Ascending aorta (tissue), 2 donors: ENCODE results near the gene AP3B1. TPM values are rescaled to one million over a fixed set of nuclear protein-coding genes. Genes with fewer than 3 reads are reported as not detected.

Experiments used
- DNase-seq, 2 donors: peaks; one replicate each; pipeline ENCODE4 v3.0.0-alpha.2; 2019; ENCODE audit warnings: low spot score in 2 of 2
- H3K27ac ChIP-seq, 2 donors: fragments of 200-600 bp; sonication (generic); one replicate each; pipeline ENCODE4 v1.5.1; 2016 to 2017; ENCODE audit warnings: mild to moderate bottlenecking in 1 of 2
- H3K27me3 ChIP-seq: fragments of 200-600 bp; sonication (generic); one replicate; pipeline ENCODE4 v1.5.1; 2017
- H3K36me3 ChIP-seq, 2 donors: fragments of 200-600 bp; sonication (generic); one replicate each; pipeline ENCODE4 v1.5.1; 2016
- H3K4me1 ChIP-seq, 2 donors: fragments of 200-600 bp; sonication (generic); one replicate each; pipeline ENCODE4 v1.5.1; 2016 to 2017; ENCODE audit warnings: mild to moderate bottlenecking in 1 of 2
- H3K4me3 ChIP-seq, 2 donors: fragments of 200-600 bp; sonication (generic); one replicate each; pipeline ENCODE4 v1.5.1; 2016 to 2017; ENCODE audit warnings: mild to moderate bottlenecking in 1 of 2
- H3K9me3 ChIP-seq, 2 donors: fragments of 200-600 bp; sonication (generic); one replicate each; pipeline ENCODE4 v1.5.1; 2016
- intact Hi-C: fragments of 100-400 bp; cut with DNase I; formaldehyde crosslinking; loops from one replicate; pipeline ENCODE4 v1.15.1; 2023
- total RNA-seq: library from RNA; depleted of rRNA; stranded (reverse); fragments of >200 nt; gene quantifications from one replicate; pipeline ENCODE4 v1.1.0, GENCODE V29; 2016
- TF ChIP-seq, protein P1 (sequence below), 3 experiments: fragments of 200-600 bp in 2 of 3; fragments of 450-650 bp in 1 of 3; sonication (generic) in 2 of 3; IDR thresholded peaks; one replicate each; pipeline ENCODE4 v1.5.1; 2016 to 2019; ENCODE audit warnings: antibody characterized with exemption in 3 of 3, mild to moderate bottlenecking in 1 of 3, moderate library complexity in 1 of 3

The AP3B1 gene
- total RNA-seq, 1 donor from 2014 or later, result 37.3 TPM

DNA sequence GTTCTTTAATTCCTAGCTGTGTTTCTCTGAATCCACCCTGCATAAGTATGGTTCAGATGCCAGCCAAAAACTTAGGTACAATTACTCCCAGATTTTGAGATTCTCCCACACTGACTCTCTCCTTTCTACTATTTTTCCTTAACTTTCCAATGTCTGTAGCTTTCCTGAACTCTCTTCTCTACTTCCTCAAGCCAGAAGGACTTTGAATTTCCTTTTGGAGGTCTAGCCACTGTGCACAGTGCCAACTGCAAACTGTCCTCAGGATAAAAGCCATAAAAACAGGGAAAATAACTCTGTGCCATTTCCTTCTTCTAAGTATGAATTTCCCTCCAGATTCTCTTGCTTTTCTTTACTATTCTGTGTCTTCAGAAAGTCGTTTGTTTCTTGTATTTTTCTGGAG lies 157.2 kb downstream of the AP3B1 start:
- H3K4me3 ChIP-seq, result no peak overlapping the region
- H3K9me3 ChIP-seq, result no peaks in the 10 kb centered on the region
- no peak overlapping the region for H3K27ac ChIP-seq
- H3K27me3 ChIP-seq, result no peaks in the 10 kb centered on the region
- TF ChIP-seq, protein P1, sequence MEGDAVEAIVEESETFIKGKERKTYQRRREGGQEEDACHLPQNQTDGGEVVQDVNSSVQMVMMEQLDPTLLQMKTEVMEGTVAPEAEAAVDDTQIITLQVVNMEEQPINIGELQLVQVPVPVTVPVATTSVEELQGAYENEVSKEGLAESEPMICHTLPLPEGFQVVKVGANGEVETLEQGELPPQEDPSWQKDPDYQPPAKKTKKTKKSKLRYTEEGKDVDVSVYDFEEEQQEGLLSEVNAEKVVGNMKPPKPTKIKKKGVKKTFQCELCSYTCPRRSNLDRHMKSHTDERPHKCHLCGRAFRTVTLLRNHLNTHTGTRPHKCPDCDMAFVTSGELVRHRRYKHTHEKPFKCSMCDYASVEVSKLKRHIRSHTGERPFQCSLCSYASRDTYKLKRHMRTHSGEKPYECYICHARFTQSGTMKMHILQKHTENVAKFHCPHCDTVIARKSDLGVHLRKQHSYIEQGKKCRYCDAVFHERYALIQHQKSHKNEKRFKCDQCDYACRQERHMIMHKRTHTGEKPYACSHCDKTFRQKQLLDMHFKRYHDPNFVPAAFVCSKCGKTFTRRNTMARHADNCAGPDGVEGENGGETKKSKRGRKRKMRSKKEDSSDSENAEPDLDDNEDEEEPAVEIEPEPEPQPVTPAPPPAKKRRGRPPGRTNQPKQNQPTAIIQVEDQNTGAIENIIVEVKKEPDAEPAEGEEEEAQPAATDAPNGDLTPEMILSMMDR (IDR thresholded peaks at IDR 0.05), result no peak
- peaks cover 12 to 19% of the 10 kb centered on the region in 2 donors for H3K36me3 ChIP-seq
- no peaks in the 10 kb centered on the region for H3K4me1 ChIP-seq
- intact Hi-C loops, result no loop called here
- no peak for DNase-seq

DNA sequence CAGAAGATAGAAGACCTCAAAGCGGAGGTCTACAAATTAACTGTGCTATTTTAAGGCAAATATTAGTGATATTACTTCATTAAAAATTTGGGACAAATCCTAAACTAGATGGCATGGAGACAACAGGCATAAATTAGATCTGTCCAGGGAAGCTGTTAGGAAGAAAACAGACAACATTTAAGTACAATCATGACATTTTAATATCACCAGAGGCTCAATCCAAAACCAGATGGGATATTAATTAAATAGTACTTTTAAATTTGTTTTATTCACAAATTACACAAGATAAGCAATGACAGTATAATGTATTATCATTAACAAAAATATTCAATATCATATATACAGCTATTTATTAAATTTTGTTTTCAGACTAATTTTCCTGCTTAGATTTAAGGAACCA lies 161.1 kb downstream of the AP3B1 start:
- TF ChIP-seq, protein P1 (IDR thresholded peaks at IDR 0.05), result no peak
- Histone ChIP-seq H3K27ac (no peak overlapping the region), H3K27me3 (no peaks in the 10 kb centered on the region), H3K4me3 (no peak overlapping the region), H3K9me3 (no peaks in the 10 kb centered on the region), H3K4me1 (no peaks in the 10 kb centered on the region), H3K36me3 (peaks cover 0 to 3% of the 10 kb centered on the region in 2 donors)
- intact Hi-C loops, result no loop called here
- no peak for DNase-seq

DNA sequence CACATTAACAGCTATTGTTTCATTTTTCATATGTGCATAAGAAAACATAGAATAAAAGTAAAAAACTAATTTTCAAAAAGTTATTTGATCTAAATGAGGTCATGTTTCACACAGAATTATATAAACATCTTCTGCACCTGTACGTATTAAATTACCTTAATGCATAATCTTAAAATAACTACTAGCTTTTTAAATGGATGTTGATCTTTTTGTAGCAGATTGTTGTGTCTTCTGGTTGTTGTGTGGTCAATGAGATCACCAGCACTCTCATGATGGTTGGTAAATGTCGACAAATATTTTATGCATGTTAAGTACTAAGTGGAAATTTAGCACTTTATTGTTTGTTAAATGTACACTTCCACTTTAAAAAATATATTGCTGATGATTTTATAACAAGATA lies 162.0 kb downstream of the AP3B1 start:
- Histone ChIP-seq H3K9me3 (no peaks in the 10 kb centered on the region), H3K4me1 (no peaks in the 10 kb centered on the region), H3K27me3 (no peaks in the 10 kb centered on the region), H3K36me3 (peaks cover 3 to 6% of the 10 kb centered on the region in 2 donors), H3K27ac (no peak overlapping the region), H3K4me3 (no peak overlapping the region)
- intact Hi-C loops, result no loop called here
- DNase-seq, result no peak
- TF ChIP-seq, protein P1 (IDR thresholded peaks at IDR 0.05), result no peak

DNA sequence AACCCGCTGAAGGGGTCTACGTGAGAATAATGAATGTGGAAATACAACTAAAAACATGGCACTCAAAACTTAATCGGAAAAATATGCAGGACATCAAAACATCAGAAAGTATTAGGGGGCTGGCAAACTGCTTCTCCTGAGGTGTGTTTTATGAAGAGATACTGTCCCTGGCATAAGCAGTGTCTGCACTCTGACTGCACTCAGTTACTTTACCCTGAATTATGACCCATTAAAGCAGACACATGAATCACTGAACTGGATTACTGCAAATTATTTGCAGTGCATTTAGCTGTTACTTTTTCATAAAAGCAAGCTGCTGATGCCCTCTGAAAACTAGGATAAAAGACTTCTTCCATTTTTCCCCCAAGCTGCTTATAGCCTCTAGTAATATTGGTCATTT lies 164.9 kb downstream of the AP3B1 start:
- intact Hi-C loops, result no loop called here
- H3K9me3 ChIP-seq, result no peaks in the 10 kb centered on the region
- H3K36me3 ChIP-seq, result peaks cover 6 to 7% of the 10 kb centered on the region in 2 donors
- TF ChIP-seq, protein P1 (IDR thresholded peaks at IDR 0.05), result no peak
- no peaks in the 10 kb centered on the region for H3K4me1 ChIP-seq
- no peak overlapping the region for H3K27ac ChIP-seq
- no peaks in the 10 kb centered on the region for H3K27me3 ChIP-seq
- no peak for DNase-seq
- no peak overlapping the region for H3K4me3 ChIP-seq

- H3K36me3 ChIP-seq, result peaks cover 6 to 8% of the 10 kb centered on the region in 2 donors
- intact Hi-C loops, result no loop called here
- no peaks in the 10 kb centered on the region for H3K27me3 ChIP-seq
Measured at GRCh38 chr5:78127875-78128274, 166.6 kb downstream of the AP3B1 start.

More at GRCh38 chr5:78127875-78128274, 166.6 kb downstream of the AP3B1 start:
- Histone ChIP-seq H3K4me1 (no peaks in the 10 kb centered on the region), H3K4me3 (no peak overlapping the region), H3K27ac (no peak overlapping the region), H3K9me3 (no peaks in the 10 kb centered on the region)
- TF ChIP-seq, protein P1 (IDR thresholded peaks at IDR 0.05), result no peak
- no peak for DNase-seq
